HCT116 (cell line): ENCODE results near the gene KCNK2. TPM values are rescaled to one million over a fixed set of nuclear protein-coding genes. Genes with fewer than 3 reads are reported as not detected.

Experiments used
- ATAC-seq: fragments of 200-7000 bp; cut with Tn5 transposase; 2 replicates; pipeline ENCODE4 v1.9.1; 2020; ENCODE audit warnings: mild to moderate bottlenecking, moderate library complexity
- BruUV-seq: library from RNA; stranded (reverse); fragments of 400-500 nt; replicated peaks from 2 replicates; lab custom pipeline; 2021; lab: Mats Ljungman, UMichigan
- CTCF ChIA-PET: fragments of 300-600 bp; sonication (Branson Sonifier 250); formaldehyde crosslinking; loops from one replicate; lab custom pipeline; 2021; ENCODE audit warnings: antibody characterized with exemption; lab: Charles Lee
- POLR2A ChIA-PET: fragments of 300-600, 350-600 bp; sonication (Branson Sonifier 250); formaldehyde crosslinking; loops from one replicate; lab custom pipeline; 2021; ENCODE audit warnings: antibody characterized with exemption; lab: Charles Lee
- RAD21 ChIA-PET, 2 experiments: fragments of 300-600 bp; sonication (Branson Sonifier 250); formaldehyde crosslinking; loops; one replicate each; lab custom pipeline; 2023; ENCODE audit warnings: low total read pairs in 2 of 2; ENCODE audit not compliant: uncharacterized antibody in 2 of 2, unreplicated experiment in 2 of 2, low non-redundant PET in 1 of 2; lab: Charles Lee
- DNase-seq: peaks from one replicate; pipeline ENCODE4 v3.0.0-alpha.2; 2010; ENCODE audit warnings: low read depth, low spot score
- H2AFZ ChIP-seq: fragments of 200-600 bp; shearing (Covaris generic), sonication (generic); 2 replicates; pipeline ENCODE4 v1.6.1; 2017; ENCODE audit warnings: low read depth, mixed run types, mixed read lengths, antibody characterized with exemption, low read length; ENCODE audit not compliant: poor library complexity, severe bottlenecking
- H3K27ac ChIP-seq: 2 replicates; pipeline ENCODE4 v1.5.1; 2012; ENCODE audit warnings: low read depth, low read length
- H3K27me3 ChIP-seq: fragments of 200-600 bp; sonication (generic); 2 replicates; pipeline ENCODE4 v1.6.1; 2016; ENCODE audit warnings: mixed run types, low read length, mixed read lengths; ENCODE audit not compliant: insufficient read depth
- H3K36me3 ChIP-seq, 2 experiments: fragments of 200-500 bp in 1 of 2; fragments of 200-600 bp in 1 of 2; sonication (Bioruptor generic) in 1 of 2; sonication (generic) in 1 of 2; 2 replicates each; pipeline versions ENCODE4 v1.5.1 to v1.6.1; 2014 to 2016; ENCODE audit warnings: low read length in 2 of 2, inconsistent platforms in 1 of 2, mixed read lengths in 1 of 2, mixed run types in 1 of 2; ENCODE audit not compliant: insufficient read depth in 2 of 2, control insufficient read depth in 1 of 2
- H3K4me1 ChIP-seq, 2 experiments: fragments of 200-600 bp in 1 of 2; sonication (generic) in 1 of 2; 2 replicates each; pipeline versions ENCODE4 v1.5.1 to v1.6.1; 2012 to 2017; ENCODE audit warnings: low read length in 2 of 2, inconsistent platforms in 1 of 2, mild to moderate bottlenecking in 1 of 2, mixed read lengths in 1 of 2, mixed run types in 1 of 2, moderate library complexity in 1 of 2; ENCODE audit not compliant: insufficient read depth in 2 of 2, control insufficient read depth in 1 of 2
- H3K4me2 ChIP-seq: fragments of 200-600 bp; sonication (generic); 2 replicates; pipeline ENCODE4 v1.6.1; 2017; ENCODE audit warnings: mixed run types, low read length, mixed read lengths
- H3K4me3 ChIP-seq, 2 experiments: fragments of 200-600 bp in 1 of 2; sonication (generic) in 1 of 2; replicated peaks in 1 of 2; 2 replicates each; pipeline ENCODE4 v1.5.1; 2011 to 2016; ENCODE audit warnings: low read length in 2 of 2, control low read depth in 1 of 2, low read depth in 1 of 2, mild to moderate bottlenecking in 1 of 2, mixed read lengths in 1 of 2, mixed run types in 1 of 2
- H3K79me2 ChIP-seq: fragments of 200-600 bp; sonication (generic); 2 replicates; pipeline ENCODE4 v1.6.1; 2017; ENCODE audit warnings: mild to moderate bottlenecking, mixed run types, low read length, moderate library complexity, mixed read lengths; ENCODE audit not compliant: insufficient read depth
- H3K9ac ChIP-seq: fragments of 200-600 bp; sonication (generic); 2 replicates; pipeline ENCODE4 v1.6.1; 2016; ENCODE audit warnings: low read length, mixed read lengths
- H3K9me2 ChIP-seq: fragments of 200-600 bp; sonication (generic), shearing (Covaris generic); 2 replicates; pipeline ENCODE4 v1.6.1; 2017; ENCODE audit warnings: mixed run types, mild to moderate bottlenecking, moderate library complexity; ENCODE audit not compliant: insufficient read depth
- H3K9me3 ChIP-seq, 2 experiments: fragments of 200-500 bp in 1 of 2; fragments of 200-600 bp in 1 of 2; sonication (Bioruptor generic) in 1 of 2; sonication (generic) in 1 of 2; 2 replicates each; pipeline ENCODE4 v1.6.1; 2014 to 2017; ENCODE audit warnings: low read length in 2 of 2, mixed read lengths in 2 of 2, inconsistent platforms in 1 of 2, low read depth in 1 of 2, mild to moderate bottlenecking in 1 of 2, mixed run types in 1 of 2, moderate library complexity in 1 of 2; ENCODE audit not compliant: control insufficient read depth in 1 of 2, insufficient read depth in 1 of 2
- H4K20me1 ChIP-seq: fragments of 200-600 bp; sonication (generic), shearing (Covaris generic); 2 replicates; pipeline ENCODE4 v1.6.1; 2017; ENCODE audit warnings: mixed run types, mild to moderate bottlenecking, moderate library complexity; ENCODE audit not compliant: insufficient read depth
- CBX3 ChIP-seq: IDR thresholded peaks from 2 replicates; pipeline ENCODE4 v1.6.1; 2012; ENCODE audit warnings: low read depth
- CEBPB ChIP-seq: IDR thresholded peaks from 2 replicates; pipeline ENCODE4 v1.6.1; 2012; ENCODE audit warnings: low read depth
- CTCF ChIP-seq, 3 experiments: fragments of 200-600 bp in 1 of 3; sonication (generic) in 1 of 3; IDR thresholded peaks in 2 of 3; conservative IDR thresholded peaks in 1 of 3; 2 replicates each; pipeline ENCODE4 v1.5.1; 2012 to 2017; ENCODE audit warnings: low read depth in 2 of 3, low read length in 2 of 3, antibody characterized with exemption in 1 of 3, borderline replicate concordance in 1 of 3, control low read depth in 1 of 3, mild to moderate bottlenecking in 1 of 3, mixed read lengths in 1 of 3, mixed run types in 1 of 3, moderate library complexity in 1 of 3; ENCODE audit not compliant: insufficient read depth in 1 of 3
- EGR1 ChIP-seq: IDR thresholded peaks from 2 replicates; pipeline ENCODE4 v1.6.1; 2012; ENCODE audit warnings: low read depth
- ELF1 ChIP-seq: IDR thresholded peaks from 2 replicates; pipeline ENCODE4 v1.6.1; 2012; ENCODE audit warnings: low read depth, borderline replicate concordance
- EZH2 ChIP-seq: fragments of 200-600 bp; sonication (generic); IDR thresholded peaks from 2 replicates; pipeline ENCODE4 v1.6.1; 2017; ENCODE audit warnings: antibody characterized with exemption, mixed run types
- EZH2phosphoT487 ChIP-seq: fragments of 200-600 bp; IDR thresholded peaks from 2 replicates; pipeline ENCODE4 v1.6.1; 2018; ENCODE audit warnings: antibody characterized with exemption, borderline replicate concordance
- FOSL1 ChIP-seq: IDR thresholded peaks from 2 replicates; pipeline ENCODE4 v1.6.1; 2012; ENCODE audit warnings: low read depth
- JUND ChIP-seq: IDR thresholded peaks from 2 replicates; pipeline ENCODE4 v1.6.1; 2012
- MAX ChIP-seq: IDR thresholded peaks from 2 replicates; pipeline ENCODE4 v1.6.1; 2012
- POLR2A ChIP-seq: IDR thresholded peaks from 2 replicates; pipeline ENCODE4 v1.7.0; 2011; ENCODE audit warnings: borderline replicate concordance; ENCODE audit not compliant: insufficient read depth, insufficient read length; ENCODE audit errors: extremely low read depth
- POLR2AphosphoS5 ChIP-seq: IDR thresholded peaks from 2 replicates; pipeline ENCODE4 v1.6.1; 2011; ENCODE audit warnings: mild to moderate bottlenecking, low read depth, low read length, moderate library complexity
- REST ChIP-seq: IDR thresholded peaks from 2 replicates; pipeline ENCODE4 v1.6.1; 2012; ENCODE audit warnings: low read depth
- SIN3A ChIP-seq: IDR thresholded peaks from 2 replicates; pipeline ENCODE4 v1.6.1; 2012; ENCODE audit warnings: low read depth
- SRF ChIP-seq: IDR thresholded peaks from 2 replicates; pipeline ENCODE4 v1.6.1; 2012; ENCODE audit warnings: low read depth
- TCF7L2 ChIP-seq: IDR thresholded peaks from 2 replicates; pipeline ENCODE4 v1.7.0; 2011; ENCODE audit warnings: borderline replicate concordance, inconsistent platforms; ENCODE audit not compliant: insufficient read depth, insufficient read length; ENCODE audit errors: extremely low read depth
- YY1 ChIP-seq: IDR thresholded peaks from 2 replicates; pipeline ENCODE4 v1.6.1; 2011; ENCODE audit warnings: low read length, low read depth, moderate library complexity, mild to moderate bottlenecking; ENCODE audit not compliant: insufficient replicate concordance; ENCODE audit errors: extremely low read depth
- ZFX ChIP-seq: fragments of 450-650 bp; IDR thresholded peaks from 2 replicates; pipeline ENCODE4 v1.6.1; 2017
- ZNF274 ChIP-seq: fragments of 200-500 bp; sonication (Bioruptor generic); IDR thresholded peaks from 2 replicates; pipeline ENCODE4 v1.6.1; 2014; ENCODE audit warnings: mild to moderate bottlenecking, low read depth, low read length, inconsistent platforms
- intact Hi-C: fragments of 100-400 bp; cut with micrococcal nuclease; formaldehyde crosslinking; loops from 2 replicates; pipeline ENCODE4 v1.10.0; 2022
- total RNA-seq: library from RNA; stranded (reverse); gene quantifications from one replicate; pipeline ENCODE4 v1.2.1, GENCODE V29; 2021; ENCODE audit not compliant: unreplicated experiment
- TF ChIP-seq, protein P1 (sequence below): IDR thresholded peaks from 2 replicates; pipeline ENCODE4 v1.6.1; 2012

KCNK2 gene
- total RNA-seq, 1 experiment from 2014 or later: 0.27 TPM

GRCh38 chr1:215133532-215133931 lies 51.0 kb downstream of the KCNK2 start:
- RAD21 ChIA-PET: no interaction called here
- no peaks in the 10 kb centered on the region for H3K27me3 ChIP-seq
- BruUV-seq: no TSS peak
- no peak overlapping the region for H2AFZ ChIP-seq
- H3K4me3 ChIP-seq: no peak overlapping the region
- TF ChIP-seq POLR2A (no peak), TCF7L2 (no peak), POLR2AphosphoS5 (no peak), SIN3A (no peak), YY1 (no peak), REST (no peak), SRF (no peak), EGR1 (no peak), CTCF (IDR thresholded peaks at IDR 0.05 in 2 of 3, conservative IDR thresholded peaks at IDR 0.05 in 1 of 3; ENCODE audit: borderline replicate concordance in 1 of 3, insufficient read depth in 1 of 3, low read depth in 2 of 3, low read length in 2 of 3) (no peak), ZNF274 (no peak), ELF1 (no peak), MAX (no peak), CBX3 (no peak), CEBPB (no peak), FOSL1 (no peak), ZFX (no peak), JUND (no peak), EZH2 (no peak), EZH2phosphoT487 (no peak)
- TF ChIP-seq, protein P1, sequence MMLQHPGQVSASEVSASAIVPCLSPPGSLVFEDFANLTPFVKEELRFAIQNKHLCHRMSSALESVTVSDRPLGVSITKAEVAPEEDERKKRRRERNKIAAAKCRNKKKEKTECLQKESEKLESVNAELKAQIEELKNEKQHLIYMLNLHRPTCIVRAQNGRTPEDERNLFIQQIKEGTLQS: no peak
- TF ChIP-seq, all 23 proteins: peak for 0
- Histone ChIP-seq H3K4me2 (no peak overlapping the region), H3K36me3 (no peaks in the 10 kb centered on the region), H3K9ac (no peak overlapping the region), H3K9me3 (no peaks in the 10 kb centered on the region), H3K79me2 (no peaks in the 10 kb centered on the region), H3K9me2 (no peaks in the 10 kb centered on the region), H3K27ac (no peak overlapping the region), H3K4me1 (no peaks in the 10 kb centered on the region), H4K20me1 (no peaks in the 10 kb centered on the region)
- intact Hi-C loops: no loop called here
- ChIA-PET CTCF (no interaction called here), POLR2A (no interaction called here)
- DNase-seq (no peak), ATAC-seq (no peak)
